ENCODE measurements around the gene CATSPERZ.
A peak's percentile ranks its signal among the peaks of the same experiment; 100 is the strongest.

Gene CATSPERZ

DNA sequence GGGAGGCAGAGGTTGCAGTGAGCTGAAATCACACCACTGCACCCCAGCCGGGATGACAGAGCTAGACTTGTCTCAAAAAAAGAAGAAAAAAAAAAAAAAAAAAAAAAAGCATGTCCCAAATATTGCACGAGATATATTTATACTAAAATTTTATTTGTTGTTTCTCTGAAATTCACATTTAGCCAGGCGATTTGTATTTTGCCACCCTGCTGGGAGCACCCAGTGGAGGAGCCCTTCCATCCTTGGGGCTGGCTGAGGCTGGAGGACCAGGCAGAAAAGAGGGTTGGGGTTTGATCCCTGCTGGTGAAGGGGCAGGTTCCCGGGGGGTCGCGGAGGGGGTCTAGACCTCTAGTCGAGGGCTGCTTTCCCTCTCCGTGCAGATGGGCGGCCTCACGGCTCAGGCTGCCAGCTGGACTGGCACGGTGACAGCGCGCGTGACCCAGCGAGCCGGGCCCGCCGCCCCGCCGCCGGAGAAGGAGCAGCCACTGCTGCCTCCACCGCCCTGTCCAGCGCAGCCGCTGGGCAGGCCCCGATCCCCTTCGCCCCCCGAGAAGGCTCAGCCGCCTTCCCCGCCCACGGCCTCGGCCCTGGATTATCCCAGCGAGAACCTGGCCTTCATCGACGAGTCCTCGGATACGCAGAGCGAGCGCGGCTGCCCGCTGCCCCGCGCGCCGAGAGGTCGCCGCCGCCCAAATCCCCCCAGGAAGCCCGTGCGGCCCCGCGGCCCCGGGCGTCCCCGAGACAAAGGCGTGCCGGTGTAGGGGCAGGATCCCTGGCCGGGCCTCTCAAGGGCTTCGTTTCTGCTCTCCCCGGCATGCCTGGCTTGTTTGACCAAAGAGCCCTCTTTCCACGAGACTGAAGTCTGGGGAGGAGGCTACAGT lies 952 bp upstream of the CATSPERZ start:
- TF ChIP-seq CTCF (IDR thresholded peaks at IDR 0.05; ENCODE audit: low read depth, low read length, missing control alignments) = no peak
- DNase-seq (ENCODE audit: low read depth) = no peak
- no peak overlapping the region for H3K4me3 ChIP-seq (ENCODE audit: low read depth, low read length)

GRCh38 chr11:64303109-64304031 lies 3.2 kb downstream of the CATSPERZ start:
- no peak for TF ChIP-seq CTCF (IDR thresholded peaks at IDR 0.05; ENCODE audit: low read depth, low read length, missing control alignments)
- peak overlapping the region; percentile 58 for H3K4me3 ChIP-seq (ENCODE audit: low read depth, low read length)
- DNase-seq (ENCODE audit: low read depth) = no peak

- peak overlapping the region; percentile 58 for H3K4me3 ChIP-seq (ENCODE audit: low read depth, low read length)
- TF ChIP-seq CTCF (IDR thresholded peaks at IDR 0.05; ENCODE audit: low read depth, low read length, missing control alignments) = no peak
- no peak for DNase-seq (ENCODE audit: low read depth)
These were observed 3.8 kb downstream of the CATSPERZ start for GRCh38 chr11:64304032-64304315.

DNA sequence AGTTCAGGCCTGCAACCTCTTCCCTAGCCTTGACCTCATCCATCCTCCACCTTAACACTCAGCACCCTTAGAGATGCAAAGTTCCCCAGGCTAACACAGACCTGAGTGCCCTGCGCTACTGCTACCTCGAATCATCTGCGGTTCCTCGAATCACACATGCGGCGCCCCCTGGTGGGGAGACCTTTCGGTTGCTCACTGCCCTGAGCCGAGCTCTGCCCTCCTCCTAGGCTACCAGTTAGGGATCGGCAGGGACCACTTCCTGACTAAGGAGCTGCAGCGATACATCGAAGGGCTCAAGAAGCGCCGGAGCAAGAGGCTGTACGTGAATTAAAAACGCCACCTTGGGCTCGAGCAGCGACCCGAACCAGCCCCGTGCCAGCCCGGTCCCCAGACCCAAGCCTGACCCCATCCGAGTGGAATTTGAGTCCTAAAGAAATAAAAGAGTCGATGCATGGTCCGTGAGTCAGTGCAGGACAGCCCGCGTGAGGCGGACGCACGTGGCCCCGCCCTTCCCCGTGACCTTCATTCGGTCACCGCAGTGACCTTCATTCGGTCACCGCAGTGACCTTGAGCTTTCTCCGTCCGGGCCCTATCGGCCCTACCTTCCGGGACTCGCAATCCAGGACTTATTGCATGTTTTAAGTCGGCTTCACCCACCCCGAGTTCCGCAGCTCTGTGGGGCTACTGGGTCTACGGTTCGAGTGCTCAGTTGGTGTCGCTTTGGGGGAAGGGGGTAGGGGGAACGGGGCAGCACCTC lies 4.3 kb downstream of the CATSPERZ start:
- peak; percentile 91 for TF ChIP-seq CTCF (IDR thresholded peaks at IDR 0.05; ENCODE audit: low read depth, low read length, missing control alignments)
- peak; percentile 85 for DNase-seq (ENCODE audit: low read depth)
- peak overlapping the region; percentile 58 for H3K4me3 ChIP-seq (ENCODE audit: low read depth, low read length)

DNA sequence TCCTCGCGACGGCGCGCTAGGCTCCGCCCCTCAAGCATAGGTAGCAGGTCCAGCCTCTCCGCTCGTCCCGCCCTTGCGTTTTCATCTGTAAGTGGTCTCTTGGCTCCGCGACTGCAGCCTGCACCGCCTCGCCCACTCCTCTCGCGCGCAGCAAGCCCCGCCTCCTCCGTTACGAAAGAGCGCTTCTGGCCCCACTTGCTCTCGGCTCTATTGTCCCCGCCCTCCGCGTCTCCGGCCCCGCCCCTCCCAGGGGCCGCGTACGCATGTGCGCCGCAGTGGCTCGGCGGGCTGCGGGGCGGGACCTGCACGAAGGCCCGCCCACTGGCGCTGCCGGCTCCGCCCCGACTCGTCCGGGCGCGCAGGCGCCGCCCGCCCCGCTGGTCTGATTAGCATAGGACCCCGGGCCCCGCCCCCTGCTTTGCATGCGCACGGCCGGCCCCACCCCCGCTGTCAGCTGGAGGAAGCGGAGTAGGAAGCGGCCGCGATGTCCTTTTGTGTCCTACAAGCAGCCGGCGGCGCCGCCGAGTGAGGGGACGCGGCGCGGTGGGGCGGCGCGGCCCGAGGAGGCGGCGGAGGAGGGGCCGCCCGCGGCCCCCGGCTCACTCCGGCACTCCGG lies 5.0 kb downstream of the CATSPERZ start, which contains the start of gene ESRRA:
Gene ESRRA, plus strand, starts transcription at position 450 of the 616 bp plus-strand sequence. CDS start 1,656 bp downstream, outside the sequence.
- no peak for TF ChIP-seq CTCF (IDR thresholded peaks at IDR 0.05; ENCODE audit: low read depth, low read length, missing control alignments)
- DNase-seq (ENCODE audit: low read depth) = peak; percentile 97
- H3K4me3 ChIP-seq (ENCODE audit: low read depth, low read length) = peak within 1 kb of the TSS; percentile 78

Data from GM12864 (cell line).